GM12878 (cell line): ENCODE data around the gene VPS52. TPM values are rescaled to one million over a fixed set of nuclear protein-coding genes. Genes with fewer than 3 reads are reported as not detected.
A peak's percentile ranks its signal among the peaks of the same experiment; 100 is the strongest.

Experiments
- ATAC-seq: fragments of 200-7000 bp; cut with Tn5 transposase; 3 replicates; pipeline ENCODE4 v1.9.1; 2020; ENCODE audit warnings: mild to moderate bottlenecking, moderate library complexity
- BruUV-seq: library from RNA; stranded (reverse); fragments of 400-500 nt; replicated peaks from 2 replicates; lab custom pipeline; 2021; lab: Mats Ljungman, UMichigan
- CTCF ChIA-PET: fragments of 300-600 bp; sonication (Branson Sonifier 250); formaldehyde crosslinking; extraction: SDS; loops from one replicate; lab custom pipeline; 2021; ENCODE audit warnings: inconsistent platforms; lab: Yijun Ruan, JAX
- POLR2A ChIA-PET: fragments of 350-600 bp; formaldehyde crosslinking; extraction: SDS; loops from one replicate; lab custom pipeline; 2021; ENCODE audit warnings: inconsistent platforms; lab: Charles Lee
- RAD21 ChIA-PET: fragments of 300-600 bp; sonication (Branson Sonifier 250); formaldehyde crosslinking; loops from one replicate; lab custom pipeline; 2023; ENCODE audit warnings: antibody characterized with exemption; ENCODE audit not compliant: unreplicated experiment; lab: Charles Lee
- SMC1A ChIA-PET: fragments of 300-600 bp; sonication (Branson Sonifier 250); formaldehyde crosslinking; loops from one replicate; lab custom pipeline; 2023; ENCODE audit not compliant: unreplicated experiment, uncharacterized antibody; lab: Charles Lee
- DNase-seq: peaks from one replicate; pipeline ENCODE4 v3.0.0-alpha.2; 2011; ENCODE audit warnings: low read depth, low spot score
- FAIRE-seq: peaks from 3 replicates; lab custom pipeline; 2011; peaks lifted over from hg19 to GRCh38; lab: Jason Lieb, UNC
- H2AFZ ChIP-seq: 2 replicates; pipeline ENCODE4 v1.6.0; 2011; ENCODE audit warnings: low read depth, low read length, control low read depth; ENCODE audit not compliant: control insufficient read depth
- H3K27ac ChIP-seq: 2 replicates; pipeline ENCODE4 v1.5.1; 2011; ENCODE audit warnings: control low read depth; ENCODE audit not compliant: control insufficient read depth, insufficient read depth
- H3K27me3 ChIP-seq, 2 experiments: replicated peaks in 1 of 2; 2 replicates each; pipeline versions ENCODE4 v1.6.0 to v1.6.1; 2011; ENCODE audit warnings: low read length in 1 of 2; ENCODE audit not compliant: control insufficient read depth in 2 of 2, insufficient read depth in 2 of 2
- H3K36me3 ChIP-seq, 2 experiments: 2 replicates each; pipeline ENCODE4 v1.5.1; 2011; ENCODE audit warnings: low read length in 1 of 2; ENCODE audit not compliant: control insufficient read depth in 2 of 2, insufficient read depth in 2 of 2
- H3K4me1 ChIP-seq: 2 replicates; pipeline ENCODE4 v1.6.1; 2011; ENCODE audit warnings: mild to moderate bottlenecking, low read length, moderate library complexity, mixed read lengths; ENCODE audit not compliant: control insufficient read depth, insufficient read depth
- H3K4me2 ChIP-seq: 2 replicates; pipeline ENCODE4 v1.6.0; 2011; ENCODE audit warnings: control low read depth; ENCODE audit not compliant: control insufficient read depth, insufficient read depth
- H3K4me3 ChIP-seq: fragments of 200-600 bp; sonication (generic); 2 replicates; pipeline ENCODE4 v1.5.1; 2016
- H3K79me2 ChIP-seq: 2 replicates; pipeline ENCODE4 v1.6.0; 2011; ENCODE audit warnings: low read length; ENCODE audit not compliant: control insufficient read depth, insufficient read depth
- H3K9ac ChIP-seq: 2 replicates; pipeline ENCODE4 v1.8.0; 2011; ENCODE audit warnings: low read length, control low read depth, mixed read lengths; ENCODE audit not compliant: control insufficient read depth, insufficient read depth
- H3K9me3 ChIP-seq: replicated peaks from 3 replicates; pipeline ENCODE4 v1.5.1; 2011; ENCODE audit warnings: mild to moderate bottlenecking, low read length; ENCODE audit not compliant: control insufficient read depth, insufficient read depth
- H4K20me1 ChIP-seq: 2 replicates; pipeline ENCODE4 v1.6.0; 2011; ENCODE audit not compliant: control insufficient read depth, insufficient read depth
- CBFB ChIP-seq: IDR thresholded peaks from 2 replicates; pipeline ENCODE4 v1.6.1; 2016; ENCODE audit warnings: antibody characterized with exemption, low read depth
- LARP7 ChIP-seq: fragments of 450-650 bp; IDR thresholded peaks from 2 replicates; pipeline ENCODE4 v1.6.1; 2017; ENCODE audit warnings: mild to moderate bottlenecking
- MXI1 ChIP-seq: fragments of 150-350 bp; IDR thresholded peaks from 2 replicates; pipeline ENCODE4 v1.6.1; 2011; ENCODE audit warnings: low read depth, mild to moderate bottlenecking, inconsistent platforms, low read length, improper control_type of control experiment
- NKRF ChIP-seq: fragments of 450-650 bp; conservative IDR thresholded peaks from 2 replicates; pipeline ENCODE4 v1.6.1; 2017; ENCODE audit warnings: mild to moderate bottlenecking, moderate library complexity
- NR2C1 ChIP-seq: fragments of 450-650 bp; IDR thresholded peaks from 2 replicates; pipeline ENCODE4 v1.6.1; 2017; ENCODE audit warnings: antibody characterized with exemption, mild to moderate bottlenecking, moderate library complexity
- NR2C2 ChIP-seq: IDR thresholded peaks from 2 replicates; pipeline ENCODE4 v1.6.1; 2011; ENCODE audit warnings: borderline replicate concordance, low read depth; ENCODE audit not compliant: control insufficient read depth, insufficient read length
- SMARCA5 ChIP-seq: fragments of 450-650 bp; IDR thresholded peaks from 2 replicates; pipeline ENCODE4 v1.6.1; 2017; ENCODE audit warnings: mild to moderate bottlenecking
- SUPT20H ChIP-seq: IDR thresholded peaks from 2 replicates; pipeline ENCODE4 v1.6.1; 2011; ENCODE audit warnings: low read depth, mild to moderate bottlenecking, low read length, moderate library complexity, borderline replicate concordance; ENCODE audit not compliant: control insufficient read depth
- YY1 ChIP-seq: IDR thresholded peaks from 2 replicates; pipeline ENCODE4 v1.6.1; 2011; ENCODE audit warnings: low read depth, mild to moderate bottlenecking, low read length
- WGBS: methylation state at CpG from one replicate; pipeline ENCODE4 v1.1.6; 2016; ENCODE audit warnings: low lambda C conversion rate; ENCODE audit not compliant: insufficient replicate concordance, insufficient coverage; ENCODE audit errors: missing lambda C conversion rate; 5-methylcytosine and 5-hydroxymethylcytosine counted together
- in situ Hi-C: fragments of 300-500 bp; cut with MboI; formaldehyde crosslinking; loops from 9 replicates; pipeline ENCODE4 v1.14.3; 2018; ENCODE audit warnings: mixed read lengths
- intact Hi-C: fragments of 100-400 bp; cut with micrococcal nuclease; formaldehyde crosslinking; loops from one replicate; pipeline ENCODE4 v1.14.2; 2022; ENCODE audit not compliant: unreplicated experiment
- polyA plus RNA-seq, 11 experiments: library from polyadenylated mRNA; depleted of rRNA in 4 of 11; unstranded in 6 of 11; stranded (reverse) in 5 of 11; fragments of >200 nt; fragmentation: Nextera tagmentation in 4 of 11; fragmentation: Illumina TruSeq in 1 of 11; extraction: Ambion mirVana in 4 of 11; extraction: Trizol in 1 of 11; gene quantifications; 1 replicate in 1 of 11; 2 replicates in 10 of 11; pipeline versions ENCODE4 v1.2.1 to v1.2.3, GENCODE V29; 2011 to 2016; ENCODE audit warnings: inconsistent platforms in 2 of 11, missing spikeins in 2 of 11, low read depth in 1 of 11
- total RNA-seq, 4 experiments: library from RNA; depleted of rRNA in 3 of 4; stranded (reverse); fragments of >200 nt in 3 of 4; fragmentation: Illumina TruSeq in 1 of 4; extraction: Trizol in 1 of 4; gene quantifications; 2 replicates each; pipeline versions ENCODE4 v1.2.1 to v1.2.3, GENCODE V29; 2013 to 2021

VPS52 gene
- total and polyA plus RNA-seq, 10 of the 15 experiments (the other 5 are each of a cell fraction or from before 2014, with no cell fraction given): 11.3 to 52.7 (median 36.7) TPM

- peaks cover 10% of the 10 kb centered on the region for H3K4me1 ChIP-seq
- peak overlapping the region; percentile 70 for H3K4me3 ChIP-seq
- ATAC-seq (no peak; the same call in 2 of the 3 replicates), DNase-seq (no peak), FAIRE-seq (peak; percentile 31)
- 14% methylated on average over 15 of the region's 15 CpGs for WGBS
- TF ChIP-seq SMARCA5 (0 out of 2 replicates have a peak, but pooled peaks have one; percentile 65), YY1 (0 out of 2 replicates have a peak, but pooled peaks have one; percentile 2), NR2C2 (no peak), NKRF (peak; percentile 65; the same call in 1 of the 2 replicates), CBFB (0 out of 2 replicates have a peak, but pooled peaks have one; percentile 5), LARP7 (peak; percentile 72; the same call in 1 of the 2 replicates), SUPT20H (no peak), NR2C1 (peak; percentile 31), MXI1 (0 out of 2 replicates have a peak, but pooled peaks have one; percentile 7)
- ChIA-PET POLR2A (interaction anchor here (0.6 to 5.2 kb wide), 19 partner anchors 12 to 1382 kb away, joined by 3 to 40 read pairs (median 5); partner anchors contain the start of genes B3GALT4, HLA-DPA1, PFDN6 and RGL2), RAD21 (interaction anchor here (1.0 to 3.5 kb wide), 23 partner anchors 10 to 278 kb away, joined by 3 to 25 read pairs (median 10); partner anchors contain the start of genes HLA-DPA1, HSD17B8, PFDN6 and RGL2), SMC1A (interaction anchor here (0.6 to 4.2 kb wide), 21 partner anchors 19 to 249 kb away, joined by 3 to 34 read pairs (median 4); partner anchors contain the start of genes HLA-DOA, RPS18, RXRB and VPS52), CTCF (interaction anchor here (0.7 to 5.5 kb wide), 25 partner anchors 11 to 316 kb away, joined by 3 to 53 read pairs (median 13); partner anchors contain the start of genes B3GALT4, HSD17B8, RGL2 and RING1)
- BruUV-seq: TSS peak; percentile 87
- peak overlapping the region; percentile 98 for H3K4me2 ChIP-seq
- in situ Hi-C loops: loop anchor here (5.0 kb wide), 2 partner anchors 133 to 248 kb away; no protein-coding TSS in a partner anchor
- no peaks in the 10 kb centered on the region for H4K20me1 ChIP-seq
- H3K27me3 ChIP-seq: no peaks in the 10 kb centered on the region
- intact Hi-C loops: loop anchor here (1.0 to 5.0 kb wide), 3 partner anchors 77 to 248 kb away; no protein-coding TSS in a partner anchor
- peaks cover 2 to 12% of the 10 kb centered on the region in 2 experiments; a peak in 2 of 4 replicates for H3K36me3 ChIP-seq
- no peaks in the 10 kb centered on the region for H3K9me3 ChIP-seq
- peak overlapping the region; percentile 94 for H2AFZ ChIP-seq
- H3K79me2 ChIP-seq: peaks cover 13% of the 10 kb centered on the region
- peak overlapping the region; percentile 97 for H3K9ac ChIP-seq
- peak overlapping the region; percentile 94 for H3K27ac ChIP-seq
Observed at GRCh38 chr6:33249732-33250630, 21.7 kb downstream of the VPS52 start.
